GM19452 (cell line): Measurements from ENCODE around the gene CST11.

Experiments
- ATAC-seq: cut with Tn5 transposase; IDR thresholded peaks from one replicate; pipeline ENCODE4 v1.9.1; 2021; ENCODE audit not compliant: unreplicated experiment

The CST11 gene

DNA sequence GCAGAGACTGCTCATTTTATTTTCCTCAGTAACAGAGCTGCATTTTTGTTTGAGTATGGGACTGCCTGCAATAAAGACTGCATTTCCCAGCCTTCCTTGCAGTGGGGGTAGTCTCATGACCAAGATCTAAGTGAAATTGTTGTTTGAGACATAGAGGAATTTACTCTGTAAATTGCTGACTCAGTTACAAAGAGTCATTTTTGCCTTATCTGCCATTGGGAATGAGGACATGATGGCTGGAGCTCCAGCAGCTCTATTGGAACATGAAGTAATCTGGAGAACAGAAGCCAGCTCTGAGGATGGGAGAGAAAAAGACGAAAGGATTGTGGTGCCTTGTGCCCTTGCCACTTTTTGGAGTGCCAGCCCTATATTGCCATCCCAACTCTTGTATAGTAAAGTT, 2.1 kb upstream of the CST11 start:
- ATAC-seq: no peak

DNA sequence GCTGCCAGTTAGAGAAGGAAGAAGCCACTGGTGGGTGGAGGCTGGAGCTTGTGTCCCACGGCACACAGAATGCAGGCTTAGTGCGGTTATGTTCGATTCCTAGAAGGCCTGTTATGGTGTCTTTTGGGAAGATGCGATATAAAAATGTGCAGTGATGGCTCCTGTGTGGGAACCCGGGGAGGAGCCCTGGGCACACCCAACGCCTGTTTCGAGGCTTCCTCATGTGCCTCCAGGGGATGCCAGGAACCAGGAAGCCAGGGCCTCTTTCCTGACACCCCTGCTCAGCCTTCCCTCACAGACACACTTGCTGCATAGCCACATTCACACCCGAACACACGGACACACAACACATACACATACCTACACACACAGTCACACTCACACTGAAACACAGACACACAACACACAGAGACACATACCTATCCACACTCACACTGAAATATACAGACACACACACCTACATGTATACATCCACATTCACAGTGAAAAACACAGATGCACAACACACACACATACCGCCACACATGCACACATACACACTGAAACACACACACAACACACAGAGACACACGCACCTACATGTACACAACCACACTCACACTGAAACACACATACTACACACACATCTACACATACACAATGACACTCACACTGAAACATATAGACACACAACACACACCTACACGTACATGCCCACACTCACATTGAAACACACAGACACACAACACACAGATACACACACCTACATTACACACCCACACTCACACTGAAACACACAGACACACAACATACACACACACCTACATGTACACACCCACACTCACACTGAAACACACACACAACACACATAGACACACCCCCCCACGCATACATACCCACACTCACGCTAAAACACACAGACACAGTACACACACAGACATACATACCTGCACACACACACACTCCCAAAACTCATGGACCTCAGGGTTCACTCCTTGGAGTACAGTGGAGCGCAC, 1.2 kb upstream of the CST11 start:
- no peak for ATAC-seq

DNA sequence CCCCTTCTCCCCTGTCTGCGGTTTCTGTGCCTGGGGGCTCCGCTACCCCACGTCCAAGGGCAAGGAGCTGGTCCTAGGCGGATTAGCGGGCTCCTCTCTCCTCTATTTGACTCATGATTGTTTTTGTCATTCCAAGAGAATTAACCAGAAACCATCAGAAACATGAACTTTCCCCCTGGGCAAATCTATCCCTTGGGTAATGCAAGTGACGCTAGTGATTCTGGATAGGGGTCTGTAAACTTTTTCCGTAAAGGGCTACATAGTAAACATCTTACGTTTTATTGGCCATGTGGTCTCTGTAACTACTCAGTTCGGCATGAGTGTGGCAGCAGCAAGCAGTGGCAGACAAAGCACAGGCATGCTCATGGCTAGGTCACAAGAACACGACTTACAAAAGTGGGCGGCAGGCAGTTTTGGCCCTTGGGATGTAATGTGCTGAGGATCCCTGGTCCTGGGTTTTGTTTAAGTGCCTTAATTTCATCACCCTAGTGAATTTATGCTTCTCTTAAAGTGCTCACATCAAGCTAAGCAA, 654 bp downstream of the CST11 start:
- no peak for ATAC-seq

DNA sequence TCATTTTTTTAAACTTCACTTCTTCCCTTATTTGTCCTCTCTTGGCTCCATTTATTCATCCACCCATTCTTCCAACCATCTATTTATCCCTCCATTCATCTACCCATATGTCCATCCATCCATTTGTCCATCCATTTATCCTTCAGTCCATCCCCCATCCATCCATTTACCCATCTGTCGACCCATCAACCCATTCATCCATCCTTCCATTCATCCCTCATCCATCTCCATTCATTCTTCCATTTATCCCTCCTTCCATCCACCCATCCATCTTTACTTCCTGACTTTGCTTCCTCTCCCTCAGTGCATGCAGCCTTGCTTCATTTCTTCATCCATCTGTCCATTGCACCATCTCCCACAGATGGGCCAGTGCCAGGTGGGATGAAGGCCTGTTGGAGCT, 1.8 kb downstream of the CST11 start:
- ATAC-seq: no peak

DNA sequence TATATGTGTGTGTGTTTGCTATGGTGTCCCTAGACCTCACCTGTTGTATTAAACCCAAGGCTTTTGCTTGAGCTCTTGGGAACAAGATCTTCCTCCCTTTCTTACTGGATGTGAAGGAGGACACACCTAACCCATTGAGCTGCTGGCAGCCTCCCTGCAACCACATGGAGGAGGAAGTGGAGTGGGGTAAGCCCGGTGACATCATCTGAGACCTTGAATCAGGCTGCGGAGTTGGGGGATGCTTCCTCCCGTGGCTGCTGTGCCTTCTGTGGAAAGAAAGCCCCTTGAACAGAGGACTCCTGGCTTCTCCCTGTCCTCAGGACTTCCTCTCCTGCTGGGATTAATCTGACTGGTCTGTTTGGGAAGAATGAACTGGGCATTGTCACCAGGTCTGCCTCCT, 3.3 kb downstream of the CST11 start:
- ATAC-seq: no peak

DNA sequence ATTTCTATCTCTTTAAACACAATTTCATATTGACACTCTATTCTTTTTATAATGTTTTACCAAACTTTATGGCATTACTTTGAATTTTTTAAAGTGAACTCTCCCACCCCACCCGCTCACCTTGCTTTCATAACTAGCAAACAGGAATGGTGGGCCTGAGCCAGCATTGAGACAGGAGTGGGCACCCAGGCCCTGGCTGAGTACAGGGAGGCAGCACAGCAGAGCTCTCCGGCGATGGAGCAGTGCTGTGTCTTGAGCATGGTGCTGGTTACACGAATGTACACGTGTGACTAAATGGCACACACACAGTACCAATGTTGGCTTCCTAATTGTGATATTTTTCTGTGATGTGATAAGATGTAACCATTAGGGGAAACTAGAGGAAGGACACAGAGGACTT, 4.5 kb downstream of the CST11 start:
- ATAC-seq: no peak

DNA sequence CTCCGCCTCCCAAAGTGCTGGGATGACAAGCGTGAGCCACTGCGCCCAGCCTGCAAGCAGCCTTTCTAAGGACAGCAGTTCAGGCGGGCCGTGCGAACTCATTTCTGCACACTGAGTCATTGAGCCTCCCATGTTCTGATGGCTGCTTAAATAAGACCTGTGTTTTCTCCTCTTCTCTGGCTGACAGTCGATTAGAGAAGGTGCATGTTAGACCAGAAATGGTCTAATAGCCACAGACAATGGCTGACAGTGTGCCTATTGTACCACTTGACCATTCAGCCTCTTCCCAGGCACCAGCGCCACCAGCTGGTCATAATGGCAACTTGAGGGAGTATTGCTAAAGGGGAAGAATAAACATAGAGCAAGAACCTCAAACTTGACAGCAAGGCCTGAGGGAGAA, 6.2 kb downstream of the CST11 start:
- no peak for ATAC-seq

DNA sequence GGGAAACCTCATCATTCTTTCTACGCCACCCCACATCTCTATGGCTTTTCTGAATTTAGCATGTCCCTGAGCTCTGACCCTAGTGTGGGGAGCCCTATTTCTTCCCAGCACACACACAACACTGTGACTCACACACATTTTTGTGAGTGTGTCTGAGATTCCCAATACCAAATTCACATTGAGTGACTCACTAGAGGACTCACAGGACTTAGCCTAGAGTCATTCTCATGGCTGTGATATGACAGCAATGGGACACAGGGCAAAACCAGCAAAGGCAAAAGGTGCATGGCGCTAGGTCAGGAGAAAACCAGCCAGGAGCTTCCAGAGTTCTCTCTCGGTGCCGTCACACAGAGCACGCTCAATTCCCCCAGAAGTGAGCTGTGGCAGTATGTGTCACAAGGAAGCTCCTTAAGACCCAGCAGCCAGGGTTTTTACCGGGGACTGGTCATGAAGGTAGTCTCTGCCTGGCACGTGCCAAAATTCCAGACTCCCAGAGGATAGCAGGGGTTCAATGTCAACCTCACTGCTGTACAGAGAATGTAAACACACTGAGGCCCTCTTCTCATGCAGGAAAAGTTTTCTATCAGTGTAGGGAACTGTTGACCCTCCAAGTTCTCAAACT, 7.0 kb downstream of the CST11 start:
- no peak for ATAC-seq

DNA sequence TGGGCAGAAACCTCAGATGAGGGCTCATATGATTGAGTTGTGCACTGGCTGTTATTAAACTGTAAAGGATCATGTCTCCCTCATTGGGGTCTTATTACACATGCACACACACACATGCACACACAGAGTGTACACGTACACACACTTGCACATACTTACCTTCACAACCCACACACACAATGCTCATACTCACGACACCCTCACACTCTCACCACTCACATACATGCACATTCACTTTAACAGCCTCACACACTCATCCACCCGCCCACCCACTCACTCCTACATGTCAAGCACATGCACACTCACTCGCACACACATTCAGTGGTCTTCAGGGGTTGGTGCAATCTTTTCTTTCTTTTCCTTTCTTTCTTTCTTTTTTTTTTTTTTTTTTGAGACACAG, 7.8 kb downstream of the CST11 start:
- no peak for ATAC-seq

DNA sequence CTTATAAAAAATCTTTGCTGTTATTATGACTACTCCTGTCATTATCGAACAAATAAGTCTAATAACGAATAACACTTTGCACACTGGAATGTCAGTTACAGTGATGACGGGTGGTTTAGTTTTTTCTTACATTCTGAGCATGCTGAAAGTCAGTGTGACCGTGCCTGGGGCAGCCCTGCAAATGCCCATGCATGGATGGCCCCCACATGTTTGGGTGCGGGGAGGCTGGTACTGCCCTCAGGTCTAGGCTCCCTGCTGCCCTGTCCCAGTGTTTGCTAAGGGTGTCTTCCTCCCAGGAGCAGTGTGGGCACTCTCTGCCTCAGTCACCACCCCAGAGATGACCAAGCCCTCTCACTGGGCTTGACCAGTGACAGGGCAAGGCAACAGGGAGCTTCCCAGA, 10.2 kb downstream of the CST11 start:
- no peak for ATAC-seq

DNA sequence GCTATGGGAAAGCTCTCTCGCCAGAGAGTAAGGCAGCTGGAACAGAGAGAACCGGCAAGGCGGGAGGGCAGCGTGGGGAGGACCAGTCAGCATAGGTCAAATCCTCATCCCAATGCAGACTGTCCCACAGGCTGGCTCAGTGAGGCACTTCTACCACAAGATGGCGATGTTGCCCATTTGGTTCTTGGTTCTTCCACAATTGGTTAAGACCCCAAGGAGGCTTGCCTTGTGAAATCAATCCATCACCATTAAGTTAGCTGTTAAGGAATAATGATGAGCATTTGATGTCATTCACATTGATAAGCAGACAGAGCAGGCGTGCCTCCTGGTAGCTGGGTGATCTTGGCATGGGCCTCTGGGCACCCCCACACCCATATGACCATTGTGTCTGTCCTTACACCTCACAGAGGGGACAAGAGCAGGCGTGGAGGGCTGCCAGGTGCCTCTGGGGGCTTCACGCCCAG, 10.8 kb downstream of the CST11 start:
- no peak for ATAC-seq

DNA sequence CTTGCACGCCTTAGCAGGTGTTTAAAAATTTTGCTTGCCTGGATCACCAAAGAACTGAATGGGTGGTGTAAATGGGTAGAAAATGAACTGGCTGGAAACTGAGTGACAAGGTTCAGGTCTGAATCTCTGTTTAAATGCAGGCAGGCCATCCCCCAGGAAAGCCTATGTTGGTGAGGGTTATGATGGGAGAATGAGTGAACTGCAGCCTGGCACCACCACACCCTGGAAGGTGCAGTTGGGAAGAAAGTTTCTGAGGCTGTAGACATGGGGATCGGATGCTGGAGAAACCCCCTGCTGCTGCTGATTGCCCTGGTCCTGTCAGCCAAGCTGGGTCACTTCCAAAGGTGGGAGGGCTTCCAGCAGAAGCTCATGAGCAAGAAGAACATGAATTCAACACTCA, 12.7 kb downstream of the CST11 start:
- ATAC-seq: no peak

DNA sequence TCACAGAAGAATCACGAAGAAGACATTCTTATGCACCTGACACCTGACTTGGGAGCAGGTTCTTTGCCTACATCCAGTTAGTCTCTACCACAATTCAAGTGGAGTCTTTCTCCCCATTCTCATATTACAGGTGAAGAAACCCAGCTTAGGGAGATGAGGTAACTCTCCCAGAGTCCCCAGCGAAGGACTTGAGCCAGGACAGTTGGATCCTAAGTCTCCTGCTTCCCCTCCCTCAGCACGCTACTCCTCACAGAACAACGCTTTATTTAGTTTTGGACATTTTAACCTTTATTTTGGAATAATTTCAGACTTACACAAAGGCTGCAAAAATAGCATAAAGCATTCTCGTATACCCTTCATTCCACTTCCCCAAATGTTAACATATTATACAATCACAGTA, 14.0 kb downstream of the CST11 start:
- no peak for ATAC-seq

DNA sequence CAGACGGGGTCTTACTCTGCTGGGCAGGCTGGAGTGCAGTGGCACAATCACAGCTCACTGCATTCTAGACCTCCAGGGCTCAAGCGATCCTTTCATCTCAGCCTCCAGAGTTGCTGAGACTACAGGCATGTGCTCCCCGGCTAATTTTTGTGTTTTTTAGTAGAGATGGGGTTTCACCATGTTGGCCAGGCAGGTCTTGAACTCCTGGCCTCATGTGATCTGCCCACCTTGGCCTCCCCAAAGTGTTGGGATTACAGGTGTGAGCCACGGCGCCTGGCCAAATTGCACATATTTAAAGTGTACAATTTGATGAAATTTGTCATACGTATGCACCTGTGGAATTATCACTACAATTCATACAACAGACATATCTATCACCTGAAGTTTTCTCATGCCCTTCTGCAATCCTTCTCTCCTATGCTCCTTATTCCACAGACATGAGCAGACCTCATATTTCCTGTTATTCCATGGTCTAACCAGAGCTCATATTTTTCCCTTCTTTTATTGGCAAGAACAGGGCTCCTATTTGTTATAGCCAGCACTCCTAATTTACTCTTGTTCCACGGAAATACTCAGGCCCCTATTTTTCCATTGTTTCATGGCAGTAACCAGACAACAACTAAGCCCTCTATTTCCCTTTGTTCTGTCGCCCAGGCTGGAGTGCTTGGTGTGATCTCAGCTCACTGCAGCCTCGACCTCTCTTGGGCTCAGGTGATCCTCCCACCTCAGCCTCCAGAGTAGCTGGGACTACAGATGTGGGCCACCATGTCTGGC, 15.4 kb downstream of the CST11 start:
- no peak for ATAC-seq

DNA sequence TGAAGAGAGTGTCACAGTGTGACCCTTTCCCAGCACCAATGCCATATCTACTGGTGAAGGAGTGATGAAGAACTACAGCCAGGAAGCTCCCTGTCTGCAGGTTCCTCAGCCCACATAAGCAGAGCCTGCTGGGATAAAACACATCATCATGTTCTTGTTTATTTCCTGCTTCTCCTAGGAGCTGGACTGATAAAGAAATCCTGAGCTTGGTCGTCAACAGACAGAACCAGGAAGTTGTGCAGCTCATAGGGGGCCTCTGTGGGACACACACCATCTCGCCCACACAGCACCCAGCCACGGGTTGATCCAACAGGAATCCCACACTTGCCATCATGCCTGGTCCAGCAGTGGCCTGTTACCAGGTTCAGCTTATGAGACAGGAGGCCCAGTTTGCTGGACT, 16.0 kb downstream of the CST11 start:
- no peak for ATAC-seq

DNA sequence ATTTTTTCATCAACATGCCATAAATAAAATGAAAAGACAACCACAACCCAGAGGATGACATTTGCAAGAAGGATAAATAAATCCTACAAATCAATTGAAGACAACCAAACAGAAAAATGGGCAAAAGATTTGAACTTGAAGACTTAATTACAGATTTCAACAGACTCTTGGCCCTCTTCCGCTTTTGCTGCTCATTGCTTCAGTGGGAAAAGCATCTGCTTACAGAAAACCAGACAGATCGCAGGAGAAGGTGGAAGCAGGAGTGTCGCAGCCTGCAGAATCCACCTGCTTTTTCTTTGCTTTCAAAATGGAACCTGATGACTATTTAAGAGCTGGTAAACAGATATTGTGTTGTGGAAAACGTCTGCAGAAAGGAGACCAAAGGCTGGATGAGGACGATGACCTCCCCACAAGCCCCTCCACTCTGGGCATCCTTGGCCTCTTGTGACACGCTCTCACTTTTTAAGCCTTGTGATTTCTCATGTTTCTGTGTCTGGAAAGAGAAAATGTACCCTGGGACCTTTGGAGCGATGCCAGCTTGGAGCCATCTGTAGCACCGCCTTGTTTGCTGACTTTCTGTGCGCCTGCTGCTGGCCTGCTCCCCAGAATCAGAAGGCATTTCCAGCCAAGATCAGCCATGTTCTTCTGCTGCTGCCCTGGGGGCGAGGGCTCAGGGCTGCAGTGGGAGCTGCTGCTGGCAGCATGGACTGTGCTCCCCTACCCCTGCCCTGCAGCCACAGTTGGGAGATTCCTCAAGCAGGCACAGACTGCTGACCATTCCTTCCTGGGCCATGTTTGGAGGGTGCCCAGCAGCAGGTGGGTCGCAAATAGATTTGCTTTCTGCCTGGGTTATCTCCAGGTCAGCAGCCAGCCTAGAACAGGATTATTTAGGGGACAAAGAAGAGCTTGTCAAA, 16.8 kb downstream of the CST11 start:
- no peak for ATAC-seq

DNA sequence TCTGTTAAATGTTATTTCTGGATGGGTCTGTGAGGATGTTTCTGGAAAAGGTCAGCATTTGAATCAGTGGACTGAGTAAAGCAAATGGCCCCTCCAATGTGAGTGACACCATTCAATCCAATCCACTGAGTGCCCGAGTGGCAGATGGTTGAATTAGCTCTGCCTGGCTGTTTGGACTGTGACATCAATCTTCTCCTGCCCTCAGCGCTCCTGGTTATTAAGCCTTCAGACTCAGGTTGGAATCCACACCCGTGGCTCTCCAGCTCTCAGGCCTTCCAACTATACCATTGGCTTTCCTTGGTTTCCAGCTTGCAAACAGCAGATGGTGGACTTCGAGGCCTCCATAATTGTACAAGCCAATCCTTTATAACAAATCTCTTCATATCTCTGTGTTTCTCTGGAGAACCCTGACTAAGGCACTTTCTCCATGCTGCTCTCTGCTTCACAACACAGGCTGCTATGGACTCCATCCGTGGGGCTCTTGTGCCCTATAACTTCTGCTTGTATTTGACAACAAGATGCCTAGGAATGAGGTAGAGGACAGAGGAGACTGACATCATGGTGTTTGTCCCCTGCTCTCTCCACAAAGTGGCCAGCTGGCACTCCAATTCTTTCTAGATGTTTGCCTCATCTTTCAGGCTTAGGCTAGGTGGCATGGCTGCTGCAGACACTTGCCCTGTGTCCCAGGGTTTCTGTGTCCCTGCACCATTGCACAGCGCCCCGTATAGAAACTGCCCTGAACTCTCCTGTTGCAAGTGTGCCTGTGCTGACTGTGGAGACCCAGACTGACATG, 18.0 kb downstream of the CST11 start:
- no peak for ATAC-seq

DNA sequence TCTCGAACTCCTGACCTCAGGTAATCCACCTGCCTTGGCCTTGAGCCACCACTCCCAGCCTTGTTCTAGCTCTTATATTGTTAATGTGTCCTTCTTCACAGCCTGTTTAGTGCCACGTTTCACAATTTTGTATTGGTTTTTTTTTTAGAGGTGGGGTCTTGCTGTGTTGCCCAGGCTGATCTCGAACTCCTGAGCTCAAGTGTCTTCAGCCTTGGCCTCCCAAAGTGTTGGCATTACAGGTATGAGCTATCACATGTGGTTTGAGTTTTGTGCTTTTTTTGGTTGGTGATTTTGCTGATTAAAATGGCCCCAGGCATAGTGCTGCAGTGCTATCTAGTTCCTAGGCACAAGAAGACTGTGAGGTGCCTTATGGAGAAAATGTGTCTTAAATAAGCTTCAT, 19.0 kb downstream of the CST11 start:
- no peak for ATAC-seq

DNA sequence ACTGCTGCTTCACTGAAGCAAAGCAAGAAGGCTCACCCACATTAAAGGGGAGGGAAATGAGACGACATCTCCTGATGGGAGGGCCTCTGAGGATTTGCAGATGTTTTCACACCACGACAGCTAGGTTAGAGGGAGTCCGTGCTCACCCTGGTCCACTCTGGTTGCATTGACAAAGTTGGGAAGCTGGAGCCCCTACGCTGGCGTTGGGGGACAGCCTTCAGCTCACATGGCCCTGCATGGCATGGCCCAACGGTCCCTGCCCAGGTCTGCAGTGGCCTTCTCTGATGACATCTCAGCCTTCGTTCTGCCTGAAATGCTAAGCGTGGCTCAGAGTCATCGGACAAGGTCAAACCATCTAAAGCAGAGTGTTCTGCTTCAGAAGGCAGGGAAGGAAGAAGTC, 27.5 kb downstream of the CST11 start:
- no peak for ATAC-seq
